HG02623 (cell line): Measurements from ENCODE around the gene EMC1.
"Not testable (repeated sequence)": the region's sequence is repeated elsewhere in the genome, so short reads cannot be mapped to it uniquely, and the experiment has no call there.

ENCODE experiments used
- ATAC-seq: cut with Tn5 transposase; IDR thresholded peaks from one replicate; pipeline ENCODE4 v1.9.1; 2021; ENCODE audit warnings: moderate library complexity; ENCODE audit not compliant: unreplicated experiment

The EMC1 gene

DNA sequence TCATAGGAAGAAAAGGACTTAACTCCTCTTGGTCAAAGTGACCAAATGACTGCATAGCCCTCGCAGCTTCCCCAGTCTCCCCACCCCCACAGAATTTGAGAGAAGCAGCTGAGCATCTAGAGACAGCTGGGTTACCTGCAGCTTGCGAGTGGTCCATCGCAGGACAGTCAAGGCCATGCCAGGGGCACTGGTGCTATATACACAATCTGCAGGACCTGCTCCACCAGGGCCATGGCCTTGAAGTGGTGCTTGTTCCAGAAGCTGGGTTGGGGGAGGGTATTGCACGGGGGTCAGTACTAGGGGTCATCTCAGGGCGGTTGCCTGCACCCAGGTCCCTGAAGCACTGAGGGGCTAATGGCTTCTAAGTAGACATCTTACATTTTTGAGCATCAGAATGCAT, 10.7 kb upstream of the EMC1 start:
- ATAC-seq = no peak

DNA sequence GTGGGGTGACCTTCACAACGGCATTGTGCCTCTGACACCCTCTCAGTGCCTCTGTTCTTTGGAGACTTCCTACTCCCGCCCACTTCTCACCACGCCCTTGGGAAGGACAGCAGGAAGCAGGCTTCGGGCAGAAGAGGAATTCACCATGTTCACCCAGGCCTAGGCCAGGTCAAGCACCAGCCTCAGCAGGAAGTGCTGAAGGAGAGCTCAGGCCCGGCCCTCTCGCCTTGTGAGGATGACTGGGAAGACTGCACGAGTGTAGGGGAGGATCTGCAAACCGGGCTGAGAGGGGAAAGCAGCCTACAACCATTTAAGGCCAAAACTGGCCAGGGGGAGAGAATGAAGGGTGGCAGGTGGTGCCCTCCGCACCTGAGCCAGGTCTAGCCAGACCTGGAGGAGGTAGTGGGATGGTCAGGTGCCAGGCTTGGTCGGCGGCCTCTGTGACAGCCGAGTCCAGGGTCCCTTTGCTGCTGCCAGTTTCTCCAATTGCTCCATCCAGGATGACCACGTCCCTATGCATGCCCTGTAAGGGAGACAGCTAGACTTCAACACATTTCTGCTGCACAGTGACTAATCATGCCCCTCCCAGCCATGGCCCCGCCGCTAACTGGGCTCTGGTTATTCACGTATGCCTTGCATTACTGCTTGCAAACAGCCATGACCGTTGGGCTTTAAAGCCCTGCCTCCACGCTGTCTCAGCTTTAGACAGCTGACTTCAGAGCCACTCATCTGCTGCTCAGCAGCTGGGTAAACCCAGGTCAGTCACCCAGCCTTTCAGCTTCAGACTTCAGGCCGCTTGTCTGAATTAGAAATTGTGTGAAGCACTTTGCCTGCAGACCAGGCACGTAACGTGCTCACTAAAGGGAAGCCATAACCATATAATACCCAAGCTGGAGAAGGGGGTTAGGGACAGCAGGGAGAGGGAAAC, 9.2 kb upstream of the EMC1 start:
- ATAC-seq = no peak

DNA sequence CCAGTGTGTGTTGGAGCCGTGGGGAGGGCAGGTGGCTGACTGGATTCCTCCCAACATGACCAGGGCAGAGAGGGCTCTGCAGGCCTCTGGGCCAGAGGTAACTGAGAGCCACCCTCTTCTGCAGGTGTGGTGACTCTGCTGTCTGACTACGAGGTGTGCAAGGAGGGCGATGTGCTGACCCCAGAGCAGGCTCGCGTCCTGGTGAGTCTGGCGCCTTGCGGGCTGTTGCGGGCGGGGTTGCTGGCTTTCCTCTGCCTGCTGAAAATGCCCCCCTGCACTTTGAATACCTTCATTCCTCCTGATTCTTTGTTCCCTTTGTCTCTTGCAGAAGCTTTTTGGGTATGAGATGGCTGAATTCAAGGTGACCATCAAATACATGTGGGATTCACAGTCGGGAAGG, 7.0 kb upstream of the EMC1 start:
- no peak for ATAC-seq

DNA sequence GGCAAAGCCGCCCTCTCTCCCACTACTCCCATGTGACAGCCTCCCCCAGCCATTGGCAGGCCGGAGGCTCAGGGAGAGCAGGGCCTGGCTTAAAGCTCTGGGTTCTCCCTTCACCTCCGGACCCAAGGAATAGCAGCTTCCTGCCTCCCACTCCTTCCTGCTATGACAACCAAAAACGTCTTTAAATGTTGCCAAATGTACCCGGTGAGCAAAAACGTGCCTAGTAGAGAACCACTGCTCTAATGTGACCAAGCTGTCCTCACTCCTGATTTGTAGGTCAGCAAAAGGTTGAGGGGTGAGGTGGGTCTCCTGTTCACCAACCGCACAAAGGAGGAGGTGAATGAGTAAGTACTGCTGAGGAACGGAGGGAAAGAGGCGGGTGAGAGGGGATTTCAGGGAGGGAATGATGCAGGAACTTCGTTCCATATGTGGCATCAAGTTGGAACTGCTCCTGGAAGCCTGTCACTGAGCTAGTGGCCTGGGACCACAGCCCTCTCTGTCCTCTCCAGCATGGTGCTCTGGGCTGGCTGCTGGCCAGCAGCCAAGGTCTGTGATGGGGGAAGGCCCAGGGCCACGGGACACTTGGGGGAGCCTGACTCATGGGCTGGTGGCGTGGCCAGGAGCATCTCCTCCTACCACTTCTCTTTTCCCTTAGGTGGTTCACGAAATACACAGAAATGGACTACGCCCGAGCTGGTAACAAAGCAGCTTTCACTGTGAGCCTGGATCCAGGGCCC, 6.0 kb upstream of the EMC1 start:
- no peak for ATAC-seq

DNA sequence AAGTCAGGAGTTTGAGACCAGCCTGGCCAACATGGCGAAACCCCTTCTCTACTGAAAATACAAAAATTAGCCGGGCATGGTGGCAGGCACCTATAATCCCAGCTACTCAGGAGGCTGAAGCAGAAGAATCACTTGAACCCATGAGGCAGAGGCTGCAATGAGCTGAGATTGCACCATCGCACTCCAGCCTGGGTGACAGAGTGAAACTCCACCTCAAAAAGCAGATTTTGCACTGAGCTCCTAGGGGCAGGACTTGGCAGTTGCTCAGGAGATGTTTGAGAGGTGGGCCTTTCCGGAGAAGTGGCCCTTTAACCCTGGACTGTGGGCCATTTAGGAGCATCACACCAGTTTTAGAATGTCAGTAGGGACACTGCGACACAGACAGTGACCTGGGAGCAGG, 5.0 kb upstream of the EMC1 start:
- not testable (repeated sequence) for ATAC-seq

DNA sequence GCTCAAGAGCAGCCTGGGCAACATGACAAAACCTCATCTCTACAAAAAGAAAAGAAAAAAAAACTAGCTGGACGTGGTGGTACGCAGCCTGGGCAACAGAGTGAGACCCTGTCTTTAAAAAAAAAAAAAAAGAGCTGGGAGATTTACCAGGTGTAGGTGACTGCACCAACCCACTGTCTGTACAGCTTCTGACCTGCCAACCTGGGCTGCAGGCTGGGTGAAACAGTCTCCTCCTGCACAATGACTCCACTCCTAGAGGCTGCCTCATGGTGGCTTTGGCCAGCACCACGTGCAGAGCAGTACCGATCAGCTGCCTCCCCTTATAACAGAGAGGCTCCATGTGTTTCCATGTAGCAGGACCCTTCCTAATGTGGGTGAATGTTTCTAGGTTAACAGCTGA, 4.0 kb upstream of the EMC1 start:
- ATAC-seq = no peak

DNA sequence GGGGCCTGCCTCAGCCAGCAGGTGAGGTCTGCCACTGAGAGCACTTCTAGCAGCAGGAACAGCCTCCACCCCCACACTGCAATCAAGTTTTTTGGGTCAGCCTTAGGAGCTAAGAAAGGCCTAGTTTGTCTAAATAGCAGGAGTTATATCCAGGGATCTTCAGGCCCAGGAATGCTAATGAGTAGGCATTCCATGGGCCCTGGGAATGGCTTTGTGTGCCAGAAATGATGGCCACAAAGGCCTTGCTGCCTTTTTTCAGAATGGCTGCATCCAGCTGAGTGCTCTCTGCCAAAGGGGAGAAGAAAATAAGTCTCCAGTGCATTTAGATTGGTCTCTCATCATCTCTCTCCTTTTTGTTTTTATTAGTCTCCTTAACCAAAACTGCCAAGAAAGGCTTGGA, 3.1 kb upstream of the EMC1 start:
- no peak for ATAC-seq

DNA sequence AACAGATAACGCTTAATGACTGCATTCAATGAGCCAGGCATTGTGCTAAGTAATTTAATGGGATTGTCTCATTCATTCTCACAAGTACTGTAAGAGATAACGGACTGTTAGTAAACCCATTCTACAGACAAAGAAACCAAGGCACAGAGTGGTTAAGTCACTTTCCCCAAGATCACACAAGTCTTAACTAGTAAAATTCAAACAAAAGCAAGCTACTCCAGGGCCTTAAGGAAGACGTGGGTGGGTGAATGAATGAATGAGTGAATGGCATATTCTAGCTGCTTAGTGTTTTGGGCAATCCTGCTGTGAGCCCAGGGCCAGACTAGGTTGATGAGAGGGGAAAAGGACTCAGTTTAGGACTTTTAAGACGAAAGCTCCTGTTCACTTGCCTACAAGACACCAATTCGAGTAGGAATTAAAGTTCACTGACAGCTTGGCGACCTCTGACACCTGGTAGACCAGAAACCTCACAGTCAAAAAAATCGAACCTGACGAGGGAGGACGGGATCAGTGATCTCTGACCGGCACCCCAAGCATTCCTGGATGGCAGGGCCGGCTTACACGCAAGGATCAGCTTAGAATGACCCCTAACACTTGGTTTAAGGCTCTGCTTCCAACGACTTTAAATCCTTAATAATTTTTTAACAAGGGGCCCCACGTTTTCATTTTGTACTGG, 557 bp downstream of the EMC1 start:
- no peak for ATAC-seq

DNA sequence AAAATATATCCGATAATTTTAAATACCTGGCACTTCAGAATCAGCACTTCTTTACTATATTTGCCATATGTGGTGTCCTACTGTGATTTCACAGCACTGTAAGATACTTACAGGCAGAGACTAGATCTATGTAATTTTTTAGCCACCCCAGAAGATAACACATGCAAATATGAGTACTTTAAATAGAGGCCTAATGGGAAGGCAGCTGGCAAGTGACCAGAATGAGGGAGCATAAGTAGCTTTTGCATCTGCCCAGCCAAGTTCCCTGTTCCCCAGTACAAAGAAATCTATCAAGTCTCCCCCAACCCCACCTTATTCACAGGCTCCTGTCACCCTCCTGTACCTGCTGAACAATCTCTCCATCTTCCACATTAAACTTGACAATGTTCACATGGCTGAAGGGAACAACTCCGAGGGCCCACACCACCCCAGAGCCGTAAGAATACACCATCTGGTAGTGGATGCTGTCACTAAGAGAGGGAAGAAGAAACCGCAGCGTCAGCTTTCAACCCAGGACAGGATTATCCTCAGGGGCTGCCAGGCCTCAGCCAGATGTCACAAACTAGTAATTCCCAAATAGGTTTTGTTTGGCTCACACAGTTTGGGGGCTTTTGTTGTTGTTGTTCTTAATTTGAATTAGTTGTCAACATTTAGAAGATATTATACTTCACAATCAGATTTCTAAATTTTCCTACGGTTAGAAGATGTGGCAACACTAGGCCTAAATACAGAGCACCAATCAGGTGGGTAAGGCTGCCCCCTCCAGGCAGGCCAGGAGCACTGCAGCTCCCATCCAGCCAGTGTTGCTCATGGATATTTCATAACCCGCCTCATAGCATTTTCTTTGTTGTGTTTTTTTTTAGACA, 10.4 kb downstream of the EMC1 start:
- ATAC-seq = no peak

DNA sequence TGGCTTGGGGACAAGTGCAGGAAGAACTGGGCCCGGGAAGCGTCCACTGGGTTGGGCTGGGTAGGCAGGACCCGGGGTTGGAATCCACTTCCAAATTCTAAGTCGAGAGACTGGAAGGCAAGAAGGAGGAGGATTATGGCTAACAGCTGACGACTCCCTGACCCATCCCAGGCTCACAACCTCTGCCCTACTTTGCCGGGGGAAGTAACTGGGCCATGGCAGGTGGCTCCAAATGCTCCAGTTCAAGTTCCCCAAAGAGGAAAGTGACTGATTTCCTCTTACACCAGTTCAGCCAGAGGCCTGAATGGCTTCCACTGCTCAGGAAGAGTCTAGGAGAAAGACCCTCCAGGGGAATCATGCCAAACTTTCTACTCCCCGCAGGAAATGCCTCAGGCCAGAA, 11.4 kb downstream of the EMC1 start:
- no peak for ATAC-seq

DNA sequence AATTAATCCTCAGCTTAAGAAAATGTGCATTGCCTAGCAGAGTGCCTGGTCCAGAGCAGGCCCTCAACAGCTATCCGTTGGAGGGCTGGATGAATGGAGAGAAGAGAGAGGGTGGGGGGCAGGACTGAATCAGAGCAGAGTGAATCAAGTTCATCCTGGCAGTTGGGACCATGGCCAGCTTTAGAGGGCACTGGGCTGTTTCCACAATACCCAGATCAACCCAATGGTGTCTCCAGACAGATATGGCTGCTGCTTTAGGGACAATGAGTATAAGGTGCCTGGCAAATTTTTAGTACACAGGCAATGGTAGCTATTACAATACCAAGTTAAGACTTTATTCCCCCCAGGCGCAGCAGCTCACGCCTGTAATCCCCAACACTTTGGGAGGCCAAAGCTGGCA, 17.1 kb downstream of the EMC1 start:
- ATAC-seq = no peak

DNA sequence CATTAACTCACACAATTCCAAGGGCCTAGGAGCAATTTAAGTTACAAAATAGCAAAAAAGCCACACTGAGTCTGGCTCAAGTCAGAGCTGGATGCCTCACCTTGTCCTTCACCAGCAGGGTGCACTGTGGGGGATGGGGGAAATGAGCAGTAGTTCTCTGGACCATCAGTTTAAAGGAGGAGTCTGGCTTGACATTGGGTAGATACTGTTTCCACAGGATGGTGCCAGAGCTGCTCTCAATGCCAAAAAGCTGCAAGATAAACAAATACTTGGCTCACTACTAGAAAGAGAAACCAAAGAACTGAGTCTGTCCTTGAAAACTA, 18.8 kb downstream of the EMC1 start:
- ATAC-seq = no peak

DNA sequence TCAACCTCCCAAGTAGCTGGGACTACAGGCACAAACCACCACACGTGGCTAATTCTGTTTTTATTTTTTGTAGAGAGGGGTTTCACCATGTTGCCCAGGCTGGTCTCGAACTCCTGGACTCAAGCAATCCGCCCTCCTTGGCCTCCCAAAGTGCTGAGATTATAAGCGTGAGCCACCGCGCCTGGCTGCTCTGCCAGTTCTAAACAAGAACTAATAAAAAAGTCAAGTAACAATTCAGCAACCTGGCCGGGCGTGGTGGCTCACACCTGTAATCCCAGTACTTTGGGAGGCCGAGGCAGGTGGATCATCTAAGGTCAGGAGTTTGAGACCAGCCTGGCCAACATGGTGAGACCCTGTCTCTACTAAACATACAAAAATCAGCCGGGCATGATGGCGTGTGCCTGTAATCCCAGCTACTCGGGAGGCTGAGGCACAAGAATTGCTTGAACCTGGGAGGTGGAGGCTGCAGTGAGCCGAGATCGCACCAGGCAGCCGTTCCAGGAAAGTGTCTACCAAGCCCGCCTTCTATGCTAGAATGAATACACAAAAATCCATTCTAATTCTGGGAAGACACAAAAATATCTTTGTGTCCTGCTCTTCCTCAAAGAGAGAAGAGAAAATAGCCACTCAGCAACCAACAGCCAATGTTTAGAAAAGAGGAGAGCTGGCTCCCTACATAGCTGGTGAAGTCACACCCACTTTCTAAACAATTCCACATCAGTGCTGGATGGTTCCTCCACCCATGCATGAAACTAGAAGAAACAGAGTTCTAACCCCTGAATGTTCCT, 19.4 kb downstream of the EMC1 start:
- not testable (repeated sequence) for ATAC-seq

DNA sequence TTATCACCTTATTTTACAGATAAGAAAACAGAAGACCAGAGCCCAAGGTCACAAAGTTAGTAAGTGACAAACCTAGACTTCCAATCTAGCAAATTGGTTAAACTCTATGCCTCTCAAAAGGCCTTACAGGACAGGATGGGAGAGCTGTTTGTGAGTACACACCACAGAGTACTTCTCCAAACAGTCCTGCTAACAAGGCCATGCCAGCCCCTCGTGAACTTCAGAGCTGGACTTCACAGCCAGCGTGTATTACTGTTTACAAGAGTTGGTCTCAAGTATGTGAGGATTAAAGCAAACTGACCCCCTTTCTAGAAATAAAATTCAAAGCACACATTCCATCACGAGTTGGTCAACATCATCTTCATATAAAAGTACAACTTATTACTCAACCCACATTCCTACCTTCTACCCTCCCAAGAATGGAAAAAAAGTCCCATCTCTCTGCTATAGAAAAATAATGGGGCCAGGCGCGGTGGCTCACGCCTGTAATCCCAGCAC, 21.4 kb downstream of the EMC1 start:
- no peak for ATAC-seq

DNA sequence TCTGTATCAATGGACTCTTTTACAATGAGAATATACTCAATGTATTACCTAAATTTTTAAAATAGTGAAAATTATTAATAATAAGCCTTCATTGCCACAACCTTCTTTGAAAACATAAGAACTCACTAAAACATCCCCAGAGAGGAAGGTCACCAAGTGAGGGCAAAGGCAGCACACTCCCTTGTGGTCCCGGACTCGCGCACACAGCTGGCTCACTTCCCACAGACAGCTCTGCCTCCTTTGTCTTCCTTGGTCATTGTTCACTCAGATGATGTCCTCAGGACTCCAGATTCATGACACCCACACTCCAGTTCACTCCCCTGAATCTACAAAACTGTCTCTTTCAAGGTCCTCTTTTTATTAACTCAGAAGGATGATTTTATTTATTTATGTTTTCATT, 22.1 kb downstream of the EMC1 start:
- ATAC-seq = no peak

DNA sequence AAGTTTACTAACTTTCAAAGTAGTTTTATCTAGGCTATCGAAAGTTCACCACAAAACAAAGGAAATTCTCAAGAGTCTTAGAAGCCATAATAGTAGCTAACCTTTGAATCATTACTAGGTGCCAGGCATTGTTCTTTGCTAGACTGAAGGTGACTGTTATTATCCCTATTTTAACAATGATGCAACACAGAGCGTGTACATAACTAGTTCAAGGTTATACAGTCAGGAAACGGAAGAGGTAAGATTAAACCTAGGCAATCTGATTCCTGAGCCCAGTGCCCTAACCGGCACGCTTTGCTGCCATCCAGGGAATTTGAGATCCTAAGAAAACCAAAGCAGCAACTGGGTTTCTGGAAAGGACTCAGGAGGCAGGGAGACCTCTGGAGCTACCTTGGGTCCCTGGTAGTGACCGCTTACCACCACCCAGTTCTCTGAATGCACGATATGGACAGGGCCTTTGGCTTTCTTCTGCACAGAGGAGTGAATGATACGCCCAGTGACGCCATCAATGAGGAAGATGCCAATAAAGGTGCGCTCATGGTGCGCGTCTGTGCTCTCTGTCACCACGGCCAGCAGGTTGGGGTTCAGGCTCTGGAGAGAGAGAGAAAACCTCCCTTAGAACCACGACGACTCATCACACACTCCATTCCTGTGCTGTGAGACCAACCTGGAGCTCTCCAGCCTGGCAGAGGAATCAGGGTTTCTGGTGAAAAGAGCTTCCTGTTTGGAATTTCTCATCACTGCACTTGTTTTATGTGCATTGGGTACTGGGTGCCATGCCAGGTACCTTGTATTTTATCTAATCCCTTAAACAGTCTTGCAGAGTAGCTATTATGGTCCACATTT, 28.1 kb downstream of the EMC1 start:
- no peak for ATAC-seq

DNA sequence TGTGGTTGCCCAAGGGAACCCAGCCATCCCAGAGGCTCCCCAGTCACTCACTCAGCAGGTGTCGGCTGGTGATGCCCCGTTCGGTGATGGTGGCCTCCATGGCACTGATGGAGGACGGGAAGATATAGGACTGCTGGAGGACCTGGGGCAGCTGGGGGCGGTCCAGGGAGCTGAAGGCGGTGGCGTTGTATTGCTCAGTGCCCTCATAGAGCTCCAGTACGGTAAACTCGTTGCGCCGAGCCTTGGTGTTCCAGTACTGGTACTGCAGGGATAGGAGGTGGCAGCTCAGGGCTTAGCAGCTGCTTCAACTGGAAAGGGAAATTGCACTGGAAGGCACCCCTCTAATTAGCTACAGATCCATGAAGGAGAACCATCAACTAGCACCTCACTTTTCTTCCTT, 28.8 kb downstream of the EMC1 start:
- ATAC-seq = no peak

DNA sequence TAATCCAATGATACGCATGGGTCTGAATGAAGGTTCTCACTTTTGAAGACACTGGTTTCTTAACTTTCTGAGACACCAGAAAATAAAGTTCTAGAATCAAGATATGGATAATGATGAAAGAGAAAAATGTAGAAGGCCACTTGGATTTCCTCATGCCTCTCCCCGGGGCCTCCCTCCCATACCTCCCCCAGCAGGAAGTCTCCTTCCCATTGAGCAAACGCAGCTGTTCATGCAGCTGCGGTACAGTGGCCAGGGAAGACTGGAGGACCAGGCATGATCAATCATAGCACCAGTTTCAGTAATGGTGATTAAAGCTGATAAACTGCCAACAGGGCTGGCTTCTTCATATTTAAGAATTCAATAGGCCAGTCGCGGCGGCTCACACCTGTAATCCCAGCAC, 30.3 kb downstream of the EMC1 start:
- no peak for ATAC-seq
